SK-N-SH (cell line): ENCODE data around the gene COP1. TPM values are rescaled to one million over a fixed set of nuclear protein-coding genes. Genes with fewer than 3 reads are reported as not detected.

Source experiments
- CTCF ChIA-PET: fragments of 300-600, 350-600 bp; formaldehyde crosslinking; extraction: SDS; loops from one replicate; lab custom pipeline; 2021; lab: Yijun Ruan, JAX
- POLR2A ChIA-PET: fragments of 350-600 bp; sonication (Branson Sonifier 250); formaldehyde crosslinking; extraction: SDS; loops from one replicate; lab custom pipeline; 2020; ENCODE audit warnings: antibody characterized with exemption, inconsistent platforms; lab: Yijun Ruan, JAX
- DNase-seq: peaks from one replicate; pipeline ENCODE4 v3.0.0; 2012
- H2AFZ ChIP-seq: fragments of 200-600 bp; sonication (generic); 2 replicates; pipeline ENCODE4 v1.8.1; 2016; ENCODE audit warnings: antibody characterized with exemption, mild to moderate bottlenecking, low read depth
- H3F3A ChIP-seq: fragments of 200-600 bp; sonication (generic); replicated peaks from 2 replicates; pipeline ENCODE3; 2016; ENCODE audit warnings: antibody characterized with exemption, mild to moderate bottlenecking; ENCODE audit not compliant: insufficient read depth
- H3K27ac ChIP-seq, 2 experiments: fragments of 200-500 bp in 1 of 2; fragments of 200-600 bp in 1 of 2; sonication (Bioruptor generic) in 1 of 2; sonication (generic), shearing (Covaris generic) in 1 of 2; 2 replicates each; pipeline versions ENCODE4 v1.5.1 to v1.6.1; 2014 to 2016; ENCODE audit warnings: low read depth in 2 of 2, inconsistent platforms in 1 of 2, low read length in 1 of 2, mild to moderate bottlenecking in 1 of 2, mixed read lengths in 1 of 2
- H3K27me3 ChIP-seq: fragments of 200-600 bp; sonication (generic), shearing (Covaris generic); 2 replicates; pipeline ENCODE4 v1.6.1; 2016; ENCODE audit warnings: mixed run types; ENCODE audit not compliant: insufficient read depth
- H3K36me3 ChIP-seq, 2 experiments: fragments of 200-500 bp in 1 of 2; fragments of 200-600 bp in 1 of 2; sonication (Bioruptor generic) in 1 of 2; sonication (generic) in 1 of 2; replicated peaks in 1 of 2; 2 replicates each; pipeline versions ENCODE3 to v1.5.1; 2014 to 2016; ENCODE audit warnings: low read length in 1 of 2, mild to moderate bottlenecking in 1 of 2; ENCODE audit not compliant: insufficient read depth in 2 of 2, control insufficient read depth in 1 of 2
- H3K4me1 ChIP-seq, 2 experiments: fragments of 200-500 bp in 1 of 2; fragments of 200-600 bp in 1 of 2; sonication (Bioruptor generic) in 1 of 2; sonication (generic), shearing (Covaris generic) in 1 of 2; 2 replicates each; pipeline versions ENCODE4 v1.5.1 to v1.6.1; 2014 to 2016; ENCODE audit warnings: low read depth in 1 of 2, low read length in 1 of 2, mixed run types in 1 of 2; ENCODE audit not compliant: insufficient read depth in 2 of 2, control insufficient read depth in 1 of 2
- H3K4me2 ChIP-seq: fragments of 200-600 bp; sonication (generic), shearing (Covaris generic); 2 replicates; pipeline ENCODE4 v1.6.1; 2017; ENCODE audit warnings: mixed run types
- H3K4me3 ChIP-seq, 2 experiments: fragments of 200-500 bp in 1 of 2; fragments of 200-600 bp in 1 of 2; sonication (Bioruptor generic) in 1 of 2; sonication (generic), shearing (Covaris generic) in 1 of 2; 2 replicates each; pipeline versions ENCODE4 v1.5.1 to v1.8.1; 2014 to 2016; ENCODE audit warnings: low read depth in 2 of 2, inconsistent platforms in 1 of 2, low read length in 1 of 2, mild to moderate bottlenecking in 1 of 2, mixed read lengths in 1 of 2, moderate library complexity in 1 of 2
- H3K79me2 ChIP-seq: fragments of 200-600 bp; sonication (generic); 2 replicates; pipeline ENCODE4 v1.8.1; 2017; ENCODE audit warnings: mild to moderate bottlenecking; ENCODE audit not compliant: insufficient read depth
- H3K9ac ChIP-seq: fragments of 200-600 bp; sonication (generic); 2 replicates; pipeline ENCODE4 v1.6.1; 2017; ENCODE audit warnings: mixed run types
- H3K9me2 ChIP-seq: fragments of 200-600 bp; sonication (generic); 2 replicates; pipeline ENCODE4 v1.6.1; 2017; ENCODE audit warnings: mixed run types
- H3K9me3 ChIP-seq: fragments of 200-600 bp; sonication (generic); 2 replicates; pipeline ENCODE4 v1.6.1; 2017; ENCODE audit warnings: mixed run types, mild to moderate bottlenecking, moderate library complexity
- H4K20me1 ChIP-seq: fragments of 200-600 bp; sonication (generic); 2 replicates; pipeline ENCODE4 v1.6.1; 2017; ENCODE audit warnings: mild to moderate bottlenecking, mixed run types; ENCODE audit not compliant: insufficient read depth
- ELF1 ChIP-seq: IDR thresholded peaks from 2 replicates; pipeline ENCODE4 v1.4.0; 2012
- FOXM1 ChIP-seq: IDR thresholded peaks from 2 replicates; pipeline ENCODE4 v1.4.0; 2012; ENCODE audit warnings: low read depth, mild to moderate bottlenecking
- GABPA ChIP-seq: IDR thresholded peaks from 2 replicates; pipeline ENCODE4 v1.4.0; 2012; ENCODE audit warnings: low read depth, mild to moderate bottlenecking
- MEF2A ChIP-seq: IDR thresholded peaks from 2 replicates; pipeline ENCODE4 v1.4.0; 2012; ENCODE audit warnings: low read depth, borderline replicate concordance
- MXI1 ChIP-seq: IDR thresholded peaks from 2 replicates; pipeline ENCODE4 v1.6.1; 2012; ENCODE audit warnings: mild to moderate bottlenecking, low read depth, low read length, improper control_type of control experiment
- NRF1 ChIP-seq: IDR thresholded peaks from 2 replicates; pipeline ENCODE4 v1.6.1; 2012; ENCODE audit warnings: low read depth, mild to moderate bottlenecking, low read length
- REST ChIP-seq: IDR thresholded peaks from 2 replicates; pipeline ENCODE4 v1.6.1; 2012; ENCODE audit warnings: mild to moderate bottlenecking, low read depth, low read length, moderate library complexity
- WGBS: methylation state at CpG from one replicate; pipeline ENCODE4 v1.1.6; 2017; ENCODE audit warnings: low lambda C conversion rate; 5-methylcytosine and 5-hydroxymethylcytosine counted together
- polyA plus RNA-seq, 3 experiments: library from polyadenylated mRNA; depleted of rRNA; stranded (reverse); fragments of >200 nt; gene quantifications; 2 replicates each; pipeline ENCODE4 v1.2.3, GENCODE V29; 2012
- small RNA-seq, 7 experiments: library from RNA; depleted of rRNA; stranded (forward); fragments of <200 nt; gene quantifications; one replicate each; pipeline ENCODE3, GENCODE V24; 2012

COP1 gene
- polyA plus RNA-seq, 1 of the 3 experiments (the other 2 are of a cell fraction) = 10.3 TPM

GRCh38 chr1:175895966-175896365 is 311.1 kb downstream of the COP1 start:
- TF ChIP-seq MEF2A = no peak
- TF ChIP-seq ELF1 = no peak
- no peak for TF ChIP-seq NRF1
- TF ChIP-seq FOXM1 = no peak
- TF ChIP-seq REST = no peak
- TF ChIP-seq MXI1 = no peak
- no peak for TF ChIP-seq GABPA
- H3K9me3 ChIP-seq = no peaks in the 10 kb centered on the region
- no peaks in the 10 kb centered on the region for H3F3A ChIP-seq
- H4K20me1 ChIP-seq = no peaks in the 10 kb centered on the region
- H2AFZ ChIP-seq = no peak overlapping the region
- H3K9ac ChIP-seq = no peak overlapping the region
- H3K27ac ChIP-seq = no peak overlapping the region
- H3K27me3 ChIP-seq = no peaks in the 10 kb centered on the region
- no peak overlapping the region for H3K4me3 ChIP-seq
- no peak overlapping the region for H3K4me2 ChIP-seq
- no peaks in the 10 kb centered on the region for H3K79me2 ChIP-seq
- no peaks in the 10 kb centered on the region for H3K9me2 ChIP-seq
- DNase-seq = no peak
- ChIA-PET POLR2A (no interaction called here), CTCF (interaction anchor here (4.0 kb wide), 1 partner anchor 522 kb away, joined by 11 read pairs; no protein-coding TSS in a partner anchor)
- no peaks in the 10 kb centered on the region for H3K36me3 ChIP-seq
- no peaks in the 10 kb centered on the region for H3K4me1 ChIP-seq
- WGBS = 56% methylated on average over 1 of the region's 1 CpG

Small RNA genes lying within 50 kb of the gene (small RNA-seq; reads per million reads assigned to genes)
- gene RF00066 = 0 reads per million in 7 experiments
- 0 reads per million in 7 experiments for gene RNU2-12P
- 0 to 0.20 (median 0) reads per million in 7 experiments for gene RPS29P5
- gene SCARNA3 = 1.1 to 16.3 (median 2.3) reads per million in 7 experiments
